ENCODE data around the gene EEPD1.
A peak's percentile ranks its signal among the peaks of the same experiment; 100 is the strongest.

- peak; percentile 98 for TF ChIP-seq CTCF (IDR thresholded peaks at IDR 0.05; ENCODE audit: low read depth, low read length)
- TF ChIP-seq EZH2phosphoT487 (IDR thresholded peaks at IDR 0.05; ENCODE audit: low read depth) = no peak
These were observed 138.6 kb downstream of the EEPD1 start for GRCh38 chr7:36291387-36292316.

Measured in OCI-LY3 (cell line).